K562 (cell line): ENCODE results near the gene FSTL1.

Experiments used
- GABPB1 ChIP-seq: sonication (generic); formaldehyde crosslinking; IDR thresholded peaks from 2 replicates; pipeline ENCODE4 v1.8.0; 2022; ENCODE audit warnings: mild to moderate bottlenecking, missing genetic modification reagents
- HDAC2 ChIP-seq: fragments of 450-650 bp; IDR thresholded peaks from 2 replicates; pipeline ENCODE4 v1.6.1; 2016; ENCODE audit warnings: mild to moderate bottlenecking
- TBP ChIP-seq: optimal IDR thresholded peaks from 2 replicates; pipeline ENCODE3; 2011; ENCODE audit warnings: low read depth, low read length, improper control_type of control experiment

- no peak for TF ChIP-seq GABPB1 (CRISPR knock-in tag)
- TF ChIP-seq TBP, result no peak
- no peak for TF ChIP-seq HDAC2
Measured at GRCh38 chr3:120381503-120381902, 69.3 kb downstream of the FSTL1 start.
